GM23338 (cell line): ENCODE measurements around the gene BMP8B.
A peak's percentile ranks its signal among the peaks of the same experiment; 100 is the strongest.

Experiments
- CREB1 ChIP-seq: fragments of 250-450 bp; sonication (Bioruptor Pico); IDR thresholded peaks from 2 replicates; pipeline ENCODE4 v1.5.0; 2020; ENCODE audit warnings: low read depth, mild to moderate bottlenecking, moderate library complexity
- TF ChIP-seq, protein P1 (sequence below), 2 experiments: fragments of 200-600 bp in 1 of 2; sonication (generic) in 1 of 2; conservative IDR thresholded peaks; 2 replicates each; pipeline versions ENCODE4 v1.5.1 to v1.6.1; 2016 to 2017; ENCODE audit warnings: antibody characterized with exemption in 2 of 2, low read depth in 2 of 2, mild to moderate bottlenecking in 2 of 2, moderate library complexity in 1 of 2

DNA sequence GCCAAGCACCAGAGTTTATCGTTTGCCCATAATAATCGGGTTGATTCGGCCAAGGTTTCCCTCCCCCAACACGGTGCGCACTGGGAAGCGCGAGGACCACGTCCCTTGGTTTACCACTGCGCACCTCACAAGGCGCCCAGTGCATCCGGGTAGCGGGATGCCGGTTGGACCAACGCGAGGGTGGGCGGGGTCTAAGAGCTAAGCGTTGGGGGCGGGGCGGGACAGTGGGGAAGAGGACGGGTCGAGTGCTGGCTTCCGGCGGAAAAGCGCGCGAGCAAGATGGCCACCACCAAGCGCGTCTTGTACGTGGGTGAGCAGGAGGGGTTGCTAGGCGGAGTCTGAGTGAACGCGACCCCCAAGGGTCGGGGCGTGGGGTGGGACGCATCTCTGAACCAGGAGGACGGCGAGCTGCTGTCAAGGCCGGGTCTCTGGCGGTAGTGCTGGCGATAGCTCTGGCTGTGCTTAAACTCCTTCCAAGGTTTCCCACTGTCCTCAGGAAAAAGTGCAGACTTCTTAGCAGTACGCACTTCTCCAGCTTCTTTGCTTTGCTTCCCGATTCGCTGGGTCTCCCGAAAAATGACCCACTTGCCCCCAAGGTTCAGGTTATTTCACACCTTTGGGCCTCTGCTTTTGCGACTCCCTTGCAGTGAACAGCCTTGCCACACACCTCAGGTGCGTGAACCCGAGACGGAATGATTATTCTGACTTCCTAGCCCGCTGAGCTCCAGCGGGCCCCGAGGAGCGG lies 49.9 kb downstream of the BMP8B start, which contains the start of gene PPIE:
- TF ChIP-seq, protein P1, sequence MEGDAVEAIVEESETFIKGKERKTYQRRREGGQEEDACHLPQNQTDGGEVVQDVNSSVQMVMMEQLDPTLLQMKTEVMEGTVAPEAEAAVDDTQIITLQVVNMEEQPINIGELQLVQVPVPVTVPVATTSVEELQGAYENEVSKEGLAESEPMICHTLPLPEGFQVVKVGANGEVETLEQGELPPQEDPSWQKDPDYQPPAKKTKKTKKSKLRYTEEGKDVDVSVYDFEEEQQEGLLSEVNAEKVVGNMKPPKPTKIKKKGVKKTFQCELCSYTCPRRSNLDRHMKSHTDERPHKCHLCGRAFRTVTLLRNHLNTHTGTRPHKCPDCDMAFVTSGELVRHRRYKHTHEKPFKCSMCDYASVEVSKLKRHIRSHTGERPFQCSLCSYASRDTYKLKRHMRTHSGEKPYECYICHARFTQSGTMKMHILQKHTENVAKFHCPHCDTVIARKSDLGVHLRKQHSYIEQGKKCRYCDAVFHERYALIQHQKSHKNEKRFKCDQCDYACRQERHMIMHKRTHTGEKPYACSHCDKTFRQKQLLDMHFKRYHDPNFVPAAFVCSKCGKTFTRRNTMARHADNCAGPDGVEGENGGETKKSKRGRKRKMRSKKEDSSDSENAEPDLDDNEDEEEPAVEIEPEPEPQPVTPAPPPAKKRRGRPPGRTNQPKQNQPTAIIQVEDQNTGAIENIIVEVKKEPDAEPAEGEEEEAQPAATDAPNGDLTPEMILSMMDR (conservative IDR thresholded peaks at IDR 0.05; ENCODE audit: low read depth in 2 of 2), result no peak
- TF ChIP-seq CREB1 (CRISPR knock-in tag), result peak; percentile 22; the same call in 1 of the 2 replicates
